Renal cortical epithelial cell (primary cell): ENCODE results near the gene FAM149A. TPM values are rescaled to one million over a fixed set of nuclear protein-coding genes. Genes with fewer than 3 reads are reported as not detected.

Experiments
- DNase-seq: peaks from one replicate; pipeline ENCODE4 v3.0.0-alpha.2; 2011; ENCODE audit warnings: low read depth
- total RNA-seq: library from RNA; depleted of rRNA; stranded (reverse); fragments of >200 nt; gene quantifications from 2 replicates; pipeline ENCODE4 v1.2.3, GENCODE V29; 2014

FAM149A gene
- 21.2 and 31.9 TPM in 2 replicates for total RNA-seq

DNA sequence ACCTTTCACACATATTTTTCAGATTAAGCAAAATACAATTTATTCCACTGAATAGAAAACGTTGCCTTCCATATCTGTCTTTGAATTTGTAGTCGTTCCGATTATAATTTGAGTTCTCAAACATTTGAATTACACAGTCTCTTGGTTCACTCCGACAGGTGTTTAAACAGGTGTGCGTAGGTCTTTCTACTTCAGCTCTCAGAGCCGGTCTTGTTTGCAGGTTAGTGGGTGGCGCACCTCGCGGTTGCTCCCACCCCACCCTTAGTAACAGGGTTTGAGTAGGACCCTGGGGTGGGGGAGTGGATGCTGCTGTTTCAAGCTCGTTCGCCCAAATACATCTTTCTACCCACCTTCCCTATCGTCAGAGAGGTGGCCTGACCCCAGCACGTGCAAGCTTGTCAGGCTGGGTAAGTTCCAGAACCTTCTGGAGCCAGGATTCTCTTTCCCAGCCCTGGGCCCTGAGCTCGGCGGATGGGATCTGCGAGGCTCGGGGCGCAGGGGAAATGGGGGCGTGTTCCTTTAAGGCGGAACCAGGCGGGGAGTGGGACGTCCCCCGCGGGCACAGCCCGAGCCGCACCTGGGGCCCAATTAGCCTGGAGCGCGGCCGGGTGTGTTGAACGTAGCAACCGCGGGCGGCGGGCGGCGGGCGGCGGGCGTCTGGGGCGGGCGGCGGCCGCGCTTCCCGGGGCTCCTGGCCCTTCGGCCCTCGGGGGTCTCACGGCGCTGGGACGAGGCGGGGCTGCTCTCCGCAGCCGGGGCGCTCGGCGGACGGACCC, at the start of gene FAM149A:
Gene FAM149A, plus strand, starts transcription at position 591 of the 776 bp plus-strand sequence.
- DNase-seq = no peak

DNA sequence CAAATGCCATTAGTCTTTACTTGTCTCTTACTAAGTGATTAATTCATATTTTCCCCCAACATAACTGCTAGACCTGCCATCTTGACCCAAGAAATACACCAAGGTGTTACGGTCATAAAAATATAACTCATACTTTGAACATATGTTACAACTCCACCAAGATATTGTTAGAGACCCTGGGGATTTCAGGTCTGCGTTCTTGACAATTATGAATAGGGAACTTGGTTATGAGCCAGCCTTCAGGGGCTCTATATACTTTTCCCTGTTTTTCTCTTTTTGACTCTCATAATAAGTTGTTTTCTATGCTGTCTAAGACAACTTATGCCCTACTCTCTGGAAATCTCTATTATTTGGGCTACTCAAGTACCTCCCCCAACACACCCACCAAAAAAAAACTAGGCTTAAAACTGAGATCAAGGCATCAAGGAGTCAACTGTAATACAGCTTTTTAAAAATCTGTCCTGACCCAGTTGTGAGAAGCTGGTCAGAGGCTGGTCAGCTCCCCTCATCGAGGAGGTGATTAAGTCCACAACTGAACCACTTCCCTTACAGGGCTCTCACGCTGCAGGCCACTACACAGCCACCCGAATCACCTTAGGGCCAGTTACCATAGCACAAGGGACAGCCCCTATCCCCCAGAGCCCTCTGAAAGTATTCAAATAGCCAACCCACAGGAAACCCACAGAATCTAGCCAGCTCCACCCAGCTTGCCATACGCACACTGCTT, 46.1 kb upstream of the FAM149A start:
- no peak for DNase-seq

DNA sequence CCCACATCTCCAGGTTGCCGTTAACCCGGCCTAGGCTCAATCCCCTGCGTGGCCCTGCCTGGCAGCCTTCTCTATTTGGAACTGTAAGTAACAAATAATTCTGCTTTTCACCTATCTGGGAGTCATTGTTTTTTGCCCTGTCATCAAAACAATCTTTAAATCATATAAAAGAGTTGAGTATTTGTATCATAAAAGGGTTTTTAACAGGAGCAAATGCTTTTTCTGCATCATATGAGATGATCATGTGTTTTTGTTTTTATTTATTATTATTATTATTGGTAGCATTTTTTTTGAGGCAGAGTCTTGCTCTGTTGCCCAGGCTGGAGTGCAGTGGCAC, 45.6 kb upstream of the FAM149A start:
- DNase-seq = no peak

DNA sequence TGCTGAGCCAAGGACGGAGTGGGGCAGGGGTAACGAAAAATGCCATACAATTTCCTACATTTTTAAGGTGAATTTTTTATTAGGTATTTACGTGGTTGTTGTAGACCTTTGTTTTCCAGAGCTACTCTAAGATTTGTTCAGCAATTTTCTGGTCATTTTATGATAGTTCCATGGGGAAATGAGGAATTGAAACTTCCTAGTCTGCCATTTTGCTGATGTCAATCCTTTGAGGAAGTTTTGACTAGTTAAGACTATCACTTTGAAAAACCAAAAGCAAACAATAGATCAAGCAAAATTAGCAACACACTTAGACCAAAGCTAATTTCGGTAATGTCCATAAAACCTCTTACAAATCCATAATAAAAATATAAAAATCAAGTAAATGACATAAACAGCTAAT, 42.6 kb upstream of the FAM149A start:
- no peak for DNase-seq

DNA sequence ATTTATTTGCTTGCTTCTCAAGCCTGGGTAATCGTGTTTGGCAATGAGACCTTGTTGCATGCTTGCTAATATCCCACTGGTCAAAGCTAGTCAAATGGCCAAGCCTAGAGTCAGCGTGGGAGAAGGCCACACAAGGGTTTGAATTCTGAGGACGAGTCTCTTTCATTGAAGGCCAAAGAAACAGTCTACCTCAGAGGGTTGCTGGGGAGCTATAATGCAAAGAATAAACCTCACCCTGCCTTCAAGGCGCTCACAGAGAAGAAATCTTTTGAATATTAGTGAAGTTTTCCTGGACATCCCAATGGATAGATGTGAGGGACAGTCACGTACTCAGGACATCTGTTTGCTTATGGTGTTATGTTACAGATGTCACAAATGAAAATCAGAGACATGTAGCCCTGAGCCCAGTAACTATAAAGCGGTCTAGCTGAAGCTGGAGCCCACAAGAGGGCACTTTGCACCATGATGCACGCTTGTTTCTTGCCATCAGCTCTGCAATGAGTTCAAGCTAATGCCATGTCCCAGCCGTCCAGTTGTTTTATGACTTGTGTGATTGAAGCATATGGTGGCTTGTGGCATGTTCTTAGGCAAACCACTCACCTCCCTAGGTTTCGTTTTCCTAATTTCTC, 36.6 kb upstream of the FAM149A start:
- DNase-seq = peak; percentile 84

DNA sequence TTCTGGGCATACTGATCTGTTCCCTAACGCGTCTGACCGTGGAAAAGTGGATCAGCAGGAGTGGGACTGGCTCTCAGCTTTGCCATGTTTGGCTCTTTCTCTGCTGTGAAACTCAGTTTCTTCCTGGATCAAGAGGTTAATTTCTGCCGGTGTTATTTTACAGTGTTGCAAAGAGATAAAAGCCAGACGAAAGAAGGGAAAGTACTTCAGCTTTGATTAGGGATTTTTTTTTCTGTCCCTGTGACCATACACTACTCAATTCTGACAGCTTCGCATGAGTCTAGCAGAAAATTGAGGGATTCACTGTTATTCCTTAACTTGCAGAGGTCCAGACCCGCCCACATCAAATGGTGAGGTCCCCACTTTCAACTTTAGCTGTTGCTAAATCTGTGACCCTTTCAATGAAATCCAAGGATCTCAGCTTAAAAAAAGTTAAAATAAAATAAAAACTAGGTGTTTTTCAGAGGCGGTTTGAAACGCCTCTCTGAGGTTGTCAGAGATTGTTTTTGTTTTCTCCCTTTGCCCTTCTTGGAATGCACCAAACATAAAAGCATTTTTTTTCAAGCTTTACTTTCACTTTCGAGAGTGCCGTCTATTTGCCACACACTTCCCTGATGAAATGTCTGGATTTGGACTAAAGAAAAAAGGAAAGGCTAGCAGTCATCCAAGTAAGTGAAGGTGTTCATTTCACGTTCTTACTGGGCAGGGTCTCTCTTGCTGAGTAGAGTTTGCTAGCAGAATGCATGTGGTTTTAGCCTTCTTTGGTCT, 35.7 kb upstream of the FAM149A start, which contains the start of gene TLR3:
Gene TLR3, plus strand, starts transcription at position 576 of the 768 bp plus-strand sequence. CDS start 7,464 bp downstream, outside the sequence.
- DNase-seq = peak; percentile 72

DNA sequence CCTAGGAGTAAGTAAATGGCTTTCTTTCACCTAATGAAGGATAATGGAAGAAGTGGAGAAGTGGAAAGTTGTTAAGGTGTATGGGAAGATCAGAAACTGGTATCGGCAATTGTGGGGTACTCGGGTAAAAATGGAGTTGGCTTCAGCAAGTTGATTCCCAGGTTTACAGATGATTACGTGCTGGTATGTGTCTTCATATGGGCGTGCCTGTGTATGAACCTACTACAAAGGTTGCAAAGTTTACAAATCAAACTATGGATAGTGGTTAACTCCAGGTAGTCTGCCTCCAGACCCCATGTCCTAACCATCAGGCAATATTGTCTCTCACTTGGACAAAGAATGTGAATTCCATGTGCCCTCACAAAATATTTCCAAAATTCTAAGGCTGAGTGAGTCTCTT, 34.8 kb upstream of the FAM149A start:
- DNase-seq = no peak

DNA sequence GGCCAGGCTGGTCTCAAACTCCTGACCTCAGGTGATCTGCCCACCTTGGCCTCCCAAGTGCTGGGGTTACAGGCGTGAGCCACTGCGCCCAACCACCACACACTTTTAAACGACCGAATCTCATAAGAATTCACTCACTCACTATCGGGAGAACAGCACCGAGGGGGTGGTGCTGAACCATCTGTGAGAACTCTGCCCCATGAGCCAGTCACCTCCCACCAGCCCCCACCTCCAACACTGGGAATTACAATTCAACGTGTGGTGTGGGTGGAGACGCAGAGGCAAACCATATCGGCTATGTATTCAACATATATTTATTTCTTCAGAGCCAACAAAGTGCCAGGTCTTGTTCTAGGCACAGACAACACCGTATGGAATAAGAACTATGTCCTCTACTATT, 32.0 kb upstream of the FAM149A start:
- no peak for DNase-seq

DNA sequence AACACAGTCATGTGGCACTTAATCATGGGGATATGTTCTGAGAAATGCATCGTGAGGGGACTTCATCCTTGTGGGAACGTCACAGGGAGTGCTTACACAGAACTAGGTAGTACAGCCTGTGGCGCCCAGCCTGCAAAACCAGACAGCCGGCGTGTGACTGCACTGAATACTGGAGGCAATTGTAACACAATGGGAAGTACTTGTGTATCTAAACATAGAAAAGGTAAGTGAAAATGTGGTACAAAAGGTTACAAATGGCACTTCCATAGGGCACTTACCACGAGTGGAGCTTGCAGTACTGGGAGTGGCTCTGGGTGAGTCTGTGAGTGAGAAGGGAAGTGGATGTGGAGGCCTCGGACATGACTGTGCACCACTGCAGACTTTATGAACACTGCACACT, 30.3 kb upstream of the FAM149A start:
- DNase-seq = peak; percentile 57

DNA sequence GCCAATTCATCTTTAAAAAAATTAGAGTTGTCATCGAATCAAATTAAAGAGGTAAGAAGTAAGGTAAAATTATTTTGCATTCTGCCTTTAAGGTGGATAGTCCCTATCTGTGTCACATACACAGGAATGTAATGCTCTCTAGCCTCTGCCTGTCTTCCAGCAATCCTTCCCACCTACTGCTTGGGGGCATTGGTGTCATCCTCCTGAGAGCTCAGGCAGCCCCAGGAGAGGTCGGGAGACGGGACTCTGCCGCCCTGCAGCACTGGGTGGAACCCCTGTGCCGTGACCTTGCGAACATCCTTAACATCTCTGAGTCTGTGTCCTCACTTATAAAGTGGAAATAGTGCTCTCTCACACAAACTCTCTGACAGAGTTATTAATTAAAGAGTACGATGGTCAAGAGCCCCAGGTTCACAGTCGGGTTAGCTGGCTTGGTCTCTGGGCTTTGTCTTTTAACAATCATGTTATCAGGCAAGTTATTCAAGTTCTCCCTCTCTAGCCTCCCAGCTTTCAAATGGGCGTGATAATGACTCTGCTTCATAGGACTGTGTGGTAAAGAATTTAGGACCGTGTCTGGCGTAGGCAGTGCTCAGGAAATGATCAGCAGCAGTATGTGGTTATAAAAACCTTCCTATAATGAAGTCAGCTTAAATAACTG, 25.4 kb upstream of the FAM149A start:
- DNase-seq = peak; percentile 40

DNA sequence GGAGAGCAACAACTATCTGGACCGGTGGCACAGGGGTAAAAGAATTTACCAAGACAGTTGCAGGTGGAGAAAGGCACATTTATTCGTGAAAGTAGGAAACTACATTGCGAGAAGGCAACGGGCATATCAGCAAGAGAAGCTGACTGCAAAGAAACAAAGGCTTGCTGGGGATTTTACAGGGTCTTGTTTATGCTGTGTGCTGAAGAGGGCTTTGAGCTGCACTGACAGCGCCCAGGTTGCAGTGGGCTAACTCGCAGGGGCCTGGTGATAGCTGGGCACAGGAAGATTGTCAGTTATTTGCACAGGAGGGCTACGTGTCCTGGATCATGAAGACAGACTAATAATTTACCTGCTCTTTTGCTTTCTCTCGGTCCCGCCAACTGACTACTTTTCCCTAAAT, 24.8 kb upstream of the FAM149A start:
- no peak for DNase-seq

DNA sequence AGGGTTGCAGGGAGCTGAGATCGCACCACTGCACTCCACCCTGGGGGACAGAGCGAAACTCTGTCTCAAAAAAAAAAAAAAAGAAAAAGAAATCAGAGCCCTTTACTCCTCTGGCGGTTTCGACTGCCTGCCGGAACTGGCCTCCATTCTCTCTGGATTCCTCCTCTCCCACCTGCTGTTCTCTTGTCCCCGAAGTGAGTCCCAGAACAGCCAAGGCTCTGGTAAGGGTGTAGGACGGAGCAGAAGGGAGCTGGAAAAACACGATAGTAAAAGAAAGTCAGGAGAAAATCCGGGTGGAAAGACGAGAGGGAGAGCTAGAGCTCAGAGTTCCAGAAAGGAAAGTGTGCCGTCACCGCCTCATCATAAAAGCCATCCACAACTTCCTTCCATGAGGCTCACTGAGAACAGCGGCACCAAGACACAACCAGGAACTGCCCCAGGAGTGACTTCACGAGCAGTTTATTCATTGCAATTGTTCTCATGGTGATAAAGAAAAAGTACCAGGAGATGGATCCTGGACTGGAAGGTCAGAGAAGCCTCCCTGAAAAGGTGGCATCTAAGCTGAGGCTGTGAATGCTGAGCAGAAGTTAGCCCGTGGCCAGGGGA, 23.2 kb upstream of the FAM149A start:
- no peak for DNase-seq

DNA sequence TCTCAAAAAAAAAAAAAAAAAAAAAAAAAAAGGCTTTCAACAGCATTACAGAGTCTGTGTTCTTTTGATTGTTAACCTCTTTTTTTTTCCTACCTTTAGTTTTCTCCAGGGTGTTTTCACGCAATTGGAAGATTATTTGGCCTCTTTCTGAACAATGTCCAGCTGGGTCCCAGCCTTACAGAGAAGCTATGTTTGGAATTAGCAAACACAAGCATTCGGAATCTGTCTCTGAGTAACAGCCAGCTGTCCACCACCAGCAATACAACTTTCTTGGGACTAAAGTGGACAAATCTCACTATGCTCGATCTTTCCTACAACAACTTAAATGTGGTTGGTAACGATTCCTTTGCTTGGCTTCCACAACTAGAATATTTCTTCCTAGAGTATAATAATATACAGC, 22.3 kb upstream of the FAM149A start:
- no peak for DNase-seq

DNA sequence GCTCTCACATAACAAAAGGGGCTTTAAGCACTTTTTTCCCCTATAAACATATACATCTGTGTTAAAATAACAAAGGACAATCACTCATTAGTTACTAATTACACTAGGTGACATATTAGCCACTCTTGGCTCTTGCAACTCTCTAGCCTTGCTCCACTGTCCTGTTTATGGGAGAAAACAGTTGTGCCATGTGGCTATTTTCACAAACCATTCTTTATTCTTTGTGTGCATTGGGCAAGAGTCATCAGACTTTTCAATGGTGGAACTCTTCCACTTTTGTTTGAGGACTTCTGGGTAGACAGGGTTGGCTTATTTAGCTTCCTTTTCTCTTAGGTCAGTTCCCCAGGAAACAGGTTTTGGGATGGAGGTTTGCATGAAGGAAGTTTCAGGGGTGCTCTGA, 16.0 kb upstream of the FAM149A start:
- peak; percentile 55 for DNase-seq

DNA sequence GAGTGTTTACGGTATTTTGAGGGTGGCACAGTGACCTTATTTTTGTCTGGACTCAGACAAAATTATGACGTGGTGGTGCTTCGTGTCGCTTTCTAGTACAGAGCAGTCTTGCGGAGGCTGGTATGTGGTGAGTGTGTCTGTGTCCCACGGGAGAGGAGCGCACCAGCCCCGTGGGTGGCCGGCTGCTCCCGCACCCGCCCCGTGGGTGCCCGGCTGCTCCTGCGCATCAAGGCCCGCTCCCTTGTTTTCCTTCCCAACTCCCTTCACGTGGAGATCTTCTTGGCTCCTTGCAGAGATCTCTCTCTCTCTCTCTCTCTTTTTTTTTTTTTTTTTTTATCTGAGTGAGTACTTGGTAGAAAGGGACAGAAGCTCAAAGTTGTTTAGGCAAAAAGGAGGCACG, 12.2 kb upstream of the FAM149A start:
- no peak for DNase-seq

DNA sequence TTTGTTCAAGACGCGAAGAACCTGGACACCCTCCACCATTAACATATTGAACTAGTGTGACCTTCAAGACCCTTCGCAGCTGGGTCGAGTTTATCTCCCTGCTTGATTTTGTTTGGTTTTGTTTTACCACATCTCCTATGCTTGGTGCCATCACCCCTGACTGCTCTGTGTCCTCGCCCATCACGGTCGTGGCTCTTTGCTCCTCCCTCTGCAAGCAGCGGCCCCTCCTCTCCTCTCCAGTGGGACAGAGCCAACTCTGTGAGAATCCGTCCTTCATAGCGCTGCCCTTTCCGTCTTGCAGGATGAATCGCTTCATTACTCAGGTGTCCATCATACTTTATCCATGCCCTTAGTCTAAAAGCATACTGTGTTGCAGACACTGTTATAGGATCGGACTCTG, 9.1 kb upstream of the FAM149A start:
- DNase-seq = no peak

DNA sequence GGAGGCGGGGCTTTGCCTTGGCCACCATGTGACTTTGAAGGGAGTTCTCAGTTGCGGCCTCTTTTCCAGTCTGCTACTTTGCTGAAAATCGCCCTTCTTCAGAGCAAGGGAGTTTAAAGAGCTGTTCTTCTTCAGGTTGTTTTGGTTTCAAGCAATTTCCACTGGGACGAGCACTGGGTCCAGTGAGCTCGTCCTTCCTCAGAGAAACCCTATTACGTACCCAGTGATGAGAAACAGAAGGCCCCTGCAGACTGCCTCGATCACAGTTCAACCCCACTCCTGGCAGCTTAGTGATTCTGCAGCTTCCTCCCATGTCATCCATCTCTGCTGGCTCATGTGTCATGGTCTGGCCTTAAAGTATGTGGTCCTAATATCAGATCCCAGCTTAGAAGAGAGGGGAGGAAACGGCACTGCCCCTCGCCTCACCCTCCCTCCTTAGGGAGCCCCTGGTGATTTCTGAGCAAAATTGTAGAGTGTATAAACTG, 7.8 kb upstream of the FAM149A start:
- no peak for DNase-seq

DNA sequence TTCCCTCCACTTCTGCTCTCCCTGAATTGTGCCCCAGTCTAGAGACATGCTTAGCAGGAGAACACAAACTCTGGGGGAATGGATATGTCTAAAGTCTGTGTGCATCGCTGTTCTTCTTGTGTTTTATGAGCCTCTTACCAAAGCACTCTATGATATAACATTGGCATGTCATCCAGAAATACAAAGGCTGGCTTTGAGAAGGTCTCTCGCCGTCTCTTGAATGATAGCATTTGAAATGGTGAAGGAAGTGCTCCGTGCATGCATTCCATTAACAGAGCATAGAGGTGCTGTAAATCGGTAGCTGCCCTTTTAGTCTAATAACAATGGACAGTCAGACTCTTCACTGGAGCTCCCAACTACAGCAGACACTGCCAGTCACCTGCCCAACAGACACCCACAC, 7.1 kb upstream of the FAM149A start:
- no peak for DNase-seq

DNA sequence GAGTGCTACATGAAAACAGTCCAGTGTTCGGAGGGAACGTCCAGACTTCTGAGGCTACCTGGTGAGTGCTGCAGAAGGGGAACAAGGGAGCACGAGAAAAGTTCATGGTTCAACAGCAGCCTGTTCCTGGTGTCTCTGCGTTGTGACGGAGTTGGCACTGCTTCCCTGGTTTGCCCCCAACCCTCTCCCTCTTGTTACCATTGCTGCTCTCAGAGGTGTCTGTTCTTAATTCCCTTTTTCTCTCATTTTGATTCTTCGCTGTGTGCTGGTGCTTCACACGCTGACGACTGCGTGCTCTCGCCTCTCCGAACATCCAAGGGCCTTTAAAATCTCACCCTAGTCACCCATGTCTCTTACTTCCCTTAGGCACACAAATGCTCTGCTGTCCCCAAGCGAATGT, 1.6 kb upstream of the FAM149A start:
- DNase-seq = no peak

DNA sequence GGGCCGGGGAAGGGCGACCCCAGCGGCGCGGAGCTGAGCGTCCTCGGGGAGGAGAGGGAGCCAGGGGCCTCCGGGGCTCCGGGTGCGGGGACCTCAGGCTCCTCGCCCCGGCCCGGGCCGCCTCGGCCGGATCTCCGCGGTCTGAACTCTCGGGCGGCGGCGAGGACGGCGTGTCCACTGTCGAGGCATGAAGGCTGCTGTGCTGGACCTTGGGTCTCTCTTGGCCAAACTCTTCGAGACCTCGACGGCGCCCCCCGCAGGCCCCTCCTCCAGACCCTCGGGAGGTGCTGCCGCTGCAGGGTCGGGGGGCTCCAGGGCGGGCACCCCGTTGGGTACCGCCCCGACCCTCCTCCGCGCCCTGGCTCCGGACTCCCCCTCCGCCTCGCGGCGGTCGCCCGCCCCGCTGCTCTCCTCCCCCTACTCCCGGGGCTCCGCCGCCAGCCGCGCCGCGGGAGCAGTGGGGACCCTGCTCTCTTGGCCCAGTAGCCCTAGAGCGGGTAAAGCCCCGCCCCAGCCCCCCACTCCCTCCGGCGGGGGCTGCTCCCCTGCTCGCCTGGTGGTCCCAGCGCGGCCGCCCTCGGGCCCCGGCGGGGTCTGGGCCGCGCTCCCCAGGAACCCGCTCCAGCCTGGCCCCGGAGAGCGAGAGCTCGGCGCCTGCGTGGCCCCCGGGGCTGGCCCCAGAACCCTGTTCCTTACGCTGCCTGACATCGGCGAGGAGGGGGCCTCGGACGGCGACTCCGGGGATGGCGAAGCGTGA, 564 bp downstream of the FAM149A start:
- no peak for DNase-seq
